Right atrium auricular region (tissue), 2 donors: Measurements from ENCODE around the gene BIRC6. TPM values are rescaled to one million over a fixed set of nuclear protein-coding genes. Genes with fewer than 3 reads are reported as not detected.

Experiments used
- DNase-seq: peaks from one replicate; pipeline ENCODE4 v3.0.0-alpha.2; 2019; ENCODE audit warnings: low spot score
- H3K27ac ChIP-seq, 2 donors: fragments of 200-600 bp; sonication (generic); 1 replicate in 1 of 2; 2 replicates in 1 of 2; pipeline ENCODE4 v1.5.1; 2016 to 2019
- H3K27me3 ChIP-seq, 2 donors: fragments of 200-600 bp; sonication (generic); one replicate each; pipeline versions ENCODE4 v1.5.1 to v1.6.0; 2017 to 2019
- H3K36me3 ChIP-seq: fragments of 200-600 bp; sonication (generic); one replicate; pipeline ENCODE4 v1.5.1; 2016
- H3K4me1 ChIP-seq, 2 donors: fragments of 200-600 bp; sonication (generic); one replicate each; pipeline versions ENCODE4 v1.5.1 to v1.6.0; 2017 to 2019
- H3K4me3 ChIP-seq, 2 donors: fragments of 200-600 bp; sonication (generic); 1 replicate in 1 of 2; 2 replicates in 1 of 2; pipeline ENCODE4 v1.5.1; 2017 to 2019; ENCODE audit warnings: mild to moderate bottlenecking in 1 of 2, moderate library complexity in 1 of 2
- H3K9me3 ChIP-seq, 2 donors: fragments of 200-600 bp; sonication (generic); one replicate each; pipeline ENCODE4 v1.5.1; 2019
- CTCF ChIP-seq, 2 donors: fragments of 200-600 bp; sonication (generic); IDR thresholded peaks; one replicate each; pipeline ENCODE4 v1.5.1; 2019; ENCODE audit warnings: antibody characterized with exemption in 2 of 2
- total RNA-seq, 2 donors: library from RNA; depleted of rRNA; stranded (reverse); fragments of >200 nt; gene quantifications; one replicate each; pipeline ENCODE4 v1.1.0, GENCODE V29; 2016

BIRC6 gene
- total RNA-seq, 2 donors from 2014 or later: 50.4 to 50.6 TPM

GRCh38 chr2:32372519-32373182 lies 15.8 kb downstream of the BIRC6 start:
- Histone ChIP-seq H3K4me3 (no peak overlapping the region), H3K27ac (no peak overlapping the region), H3K9me3 (no peaks in the 10 kb centered on the region), H3K4me1 (peaks cover 0 to 16% of the 10 kb centered on the region in 2 donors), H3K36me3 (no peaks in the 10 kb centered on the region), H3K27me3 (no peaks in the 10 kb centered on the region)
- TF ChIP-seq CTCF (IDR thresholded peaks at IDR 0.05): no peak
- no peak for DNase-seq

DNA sequence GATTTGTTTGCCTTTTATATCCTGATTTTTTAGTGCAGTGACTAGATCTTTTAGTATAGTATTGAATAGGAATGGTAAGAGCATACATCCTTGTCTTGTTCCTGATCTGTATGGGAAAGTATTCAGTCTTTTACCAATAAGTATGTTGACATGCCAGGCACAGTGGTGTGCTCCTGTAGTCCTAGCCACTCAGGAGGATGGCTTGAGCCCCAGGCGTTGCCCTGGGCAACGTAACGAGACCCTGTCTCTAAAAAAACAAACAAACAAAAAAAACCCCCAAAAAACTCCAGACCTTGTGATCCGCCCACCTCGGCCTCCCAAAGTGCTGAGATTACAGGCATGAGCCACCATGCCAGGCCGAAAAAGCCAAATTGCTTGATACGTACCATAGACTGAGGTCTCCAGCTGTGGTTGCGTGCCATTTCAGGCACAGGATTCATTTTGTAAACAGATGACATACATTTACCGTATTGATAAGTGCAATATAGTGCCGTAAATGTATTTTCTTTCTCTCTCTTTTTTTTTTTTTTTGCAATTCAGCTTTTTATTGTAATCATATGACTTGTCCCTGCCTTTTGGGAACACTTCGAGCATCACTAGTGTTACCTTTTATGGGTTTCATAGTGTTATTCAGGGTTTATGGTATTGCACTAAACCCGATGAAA lies 18.5 kb downstream of the BIRC6 start:
- Histone ChIP-seq H3K9me3 (no peaks in the 10 kb centered on the region), H3K4me1 (no peaks in the 10 kb centered on the region), H3K27ac (no peak overlapping the region), H3K4me3 (no peak overlapping the region), H3K36me3 (peaks cover 2% of the 10 kb centered on the region), H3K27me3 (no peaks in the 10 kb centered on the region)
- no peak for TF ChIP-seq CTCF (IDR thresholded peaks at IDR 0.05)
- DNase-seq: no peak

- Histone ChIP-seq H3K4me1 (no peaks in the 10 kb centered on the region), H3K27ac (no peak overlapping the region), H3K9me3 (no peaks in the 10 kb centered on the region), H3K27me3 (no peaks in the 10 kb centered on the region), H3K36me3 (peaks cover 14% of the 10 kb centered on the region), H3K4me3 (no peak overlapping the region)
- no peak for TF ChIP-seq CTCF (IDR thresholded peaks at IDR 0.05)
- no peak for DNase-seq
Measured at GRCh38 chr2:32376756-32377155, 19.9 kb downstream of the BIRC6 start.

GRCh38 chr2:32377928-32378327 lies 21.1 kb downstream of the BIRC6 start:
- Histone ChIP-seq H3K4me3 (no peak overlapping the region), H3K36me3 (peaks cover 25% of the 10 kb centered on the region), H3K9me3 (no peaks in the 10 kb centered on the region), H3K4me1 (no peaks in the 10 kb centered on the region), H3K27ac (no peak overlapping the region), H3K27me3 (no peaks in the 10 kb centered on the region)
- DNase-seq: no peak
- TF ChIP-seq CTCF (IDR thresholded peaks at IDR 0.05): no peak

DNA sequence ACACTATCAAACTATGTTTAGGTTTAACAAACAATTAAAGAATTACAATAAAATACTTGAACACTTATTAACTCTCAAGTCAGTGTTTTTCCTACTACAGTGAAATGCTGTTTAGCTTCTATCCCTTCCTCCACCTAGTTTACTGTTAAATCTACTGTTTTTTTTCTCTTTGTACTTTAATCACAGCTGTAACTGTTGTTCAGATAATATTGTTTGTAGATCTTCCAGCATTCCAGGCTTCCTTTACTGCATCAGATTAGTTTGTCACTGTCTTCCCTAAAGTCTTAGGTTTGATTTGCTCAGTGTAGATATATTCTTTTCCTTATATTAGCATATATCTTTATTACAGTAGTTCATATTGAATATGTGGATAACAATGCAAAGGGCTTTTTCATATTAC lies 22.5 kb downstream of the BIRC6 start:
- H3K4me3 ChIP-seq: no peak overlapping the region
- H3K27me3 ChIP-seq: no peaks in the 10 kb centered on the region
- TF ChIP-seq CTCF (IDR thresholded peaks at IDR 0.05): no peak
- DNase-seq: no peak
- H3K9me3 ChIP-seq: no peaks in the 10 kb centered on the region
- peaks cover 38% of the 10 kb centered on the region for H3K36me3 ChIP-seq
- no peak overlapping the region for H3K27ac ChIP-seq
- no peaks in the 10 kb centered on the region for H3K4me1 ChIP-seq
